GM12878 (cell line): ENCODE measurements around the gene KRTAP17-1. TPM values are rescaled to one million over a fixed set of nuclear protein-coding genes. Genes with fewer than 3 reads are reported as not detected.

Experiments
- ATAC-seq: fragments of 200-7000 bp; cut with Tn5 transposase; 3 replicates; pipeline ENCODE4 v1.9.1; 2020; ENCODE audit warnings: mild to moderate bottlenecking, moderate library complexity
- BruUV-seq: library from RNA; stranded (reverse); fragments of 400-500 nt; replicated peaks from 2 replicates; lab custom pipeline; 2021; lab: Mats Ljungman, UMichigan
- CTCF ChIA-PET: fragments of 300-600 bp; sonication (Branson Sonifier 250); formaldehyde crosslinking; extraction: SDS; loops from one replicate; lab custom pipeline; 2021; ENCODE audit warnings: inconsistent platforms; lab: Yijun Ruan, JAX
- POLR2A ChIA-PET: fragments of 350-600 bp; formaldehyde crosslinking; extraction: SDS; loops from one replicate; lab custom pipeline; 2021; ENCODE audit warnings: inconsistent platforms; lab: Charles Lee
- RAD21 ChIA-PET: fragments of 300-600 bp; sonication (Branson Sonifier 250); formaldehyde crosslinking; loops from one replicate; lab custom pipeline; 2023; ENCODE audit warnings: antibody characterized with exemption; ENCODE audit not compliant: unreplicated experiment; lab: Charles Lee
- SMC1A ChIA-PET: fragments of 300-600 bp; sonication (Branson Sonifier 250); formaldehyde crosslinking; loops from one replicate; lab custom pipeline; 2023; ENCODE audit not compliant: unreplicated experiment, uncharacterized antibody; lab: Charles Lee
- DNase-seq: peaks from one replicate; pipeline ENCODE4 v3.0.0-alpha.2; 2011; ENCODE audit warnings: low read depth, low spot score
- FAIRE-seq: peaks from 3 replicates; lab custom pipeline; 2011; peaks lifted over from hg19 to GRCh38; lab: Jason Lieb, UNC
- H2AFZ ChIP-seq: 2 replicates; pipeline ENCODE4 v1.6.0; 2011; ENCODE audit warnings: low read depth, low read length, control low read depth; ENCODE audit not compliant: control insufficient read depth
- H3K27ac ChIP-seq: 2 replicates; pipeline ENCODE4 v1.5.1; 2011; ENCODE audit warnings: control low read depth; ENCODE audit not compliant: control insufficient read depth, insufficient read depth
- H3K27me3 ChIP-seq, 2 experiments: replicated peaks in 1 of 2; 2 replicates each; pipeline versions ENCODE4 v1.6.0 to v1.6.1; 2011; ENCODE audit warnings: low read length in 1 of 2; ENCODE audit not compliant: control insufficient read depth in 2 of 2, insufficient read depth in 2 of 2
- H3K36me3 ChIP-seq, 2 experiments: 2 replicates each; pipeline ENCODE4 v1.5.1; 2011; ENCODE audit warnings: low read length in 1 of 2; ENCODE audit not compliant: control insufficient read depth in 2 of 2, insufficient read depth in 2 of 2
- H3K4me1 ChIP-seq: 2 replicates; pipeline ENCODE4 v1.6.1; 2011; ENCODE audit warnings: mild to moderate bottlenecking, low read length, moderate library complexity, mixed read lengths; ENCODE audit not compliant: control insufficient read depth, insufficient read depth
- H3K4me2 ChIP-seq: 2 replicates; pipeline ENCODE4 v1.6.0; 2011; ENCODE audit warnings: control low read depth; ENCODE audit not compliant: control insufficient read depth, insufficient read depth
- H3K4me3 ChIP-seq: fragments of 200-600 bp; sonication (generic); 2 replicates; pipeline ENCODE4 v1.5.1; 2016
- H3K79me2 ChIP-seq: 2 replicates; pipeline ENCODE4 v1.6.0; 2011; ENCODE audit warnings: low read length; ENCODE audit not compliant: control insufficient read depth, insufficient read depth
- H3K9ac ChIP-seq: 2 replicates; pipeline ENCODE4 v1.8.0; 2011; ENCODE audit warnings: low read length, control low read depth, mixed read lengths; ENCODE audit not compliant: control insufficient read depth, insufficient read depth
- H3K9me3 ChIP-seq: replicated peaks from 3 replicates; pipeline ENCODE4 v1.5.1; 2011; ENCODE audit warnings: mild to moderate bottlenecking, low read length; ENCODE audit not compliant: control insufficient read depth, insufficient read depth
- H4K20me1 ChIP-seq: 2 replicates; pipeline ENCODE4 v1.6.0; 2011; ENCODE audit not compliant: control insufficient read depth, insufficient read depth
- ATF3 ChIP-seq: IDR thresholded peaks from 2 replicates; pipeline ENCODE4 v1.6.1; 2011; ENCODE audit warnings: low read depth, mild to moderate bottlenecking, low read length, moderate library complexity, borderline replicate concordance; ENCODE audit errors: extremely low read depth
- CBFB ChIP-seq: IDR thresholded peaks from 2 replicates; pipeline ENCODE4 v1.6.1; 2016; ENCODE audit warnings: antibody characterized with exemption, low read depth
- DPF2 ChIP-seq: fragments of 450-650 bp; IDR thresholded peaks from 2 replicates; pipeline ENCODE4 v1.6.1; 2017; ENCODE audit warnings: mild to moderate bottlenecking
- IKZF1 ChIP-seq: fragments of 450-650 bp; conservative IDR thresholded peaks from 2 replicates; pipeline ENCODE4 v1.6.1; 2017; ENCODE audit warnings: antibody characterized with exemption, mild to moderate bottlenecking
- IKZF2 ChIP-seq, 2 experiments: fragments of 450-650 bp; IDR thresholded peaks; 2 replicates each; pipeline ENCODE4 v1.6.1; 2017; ENCODE audit warnings: mild to moderate bottlenecking in 2 of 2, moderate library complexity in 2 of 2
- LARP7 ChIP-seq: fragments of 450-650 bp; IDR thresholded peaks from 2 replicates; pipeline ENCODE4 v1.6.1; 2017; ENCODE audit warnings: mild to moderate bottlenecking
- MEF2B ChIP-seq: fragments of 450-650 bp; IDR thresholded peaks from 2 replicates; pipeline ENCODE4 v1.6.1; 2018; ENCODE audit warnings: mild to moderate bottlenecking, moderate library complexity; ENCODE audit not compliant: partially characterized antibody, poor library complexity, severe bottlenecking
- MTA3 ChIP-seq: IDR thresholded peaks from 2 replicates; pipeline ENCODE4 v1.6.1; 2012; ENCODE audit warnings: low read length, inconsistent platforms, borderline replicate concordance
- MXI1 ChIP-seq: fragments of 150-350 bp; IDR thresholded peaks from 2 replicates; pipeline ENCODE4 v1.6.1; 2011; ENCODE audit warnings: low read depth, mild to moderate bottlenecking, inconsistent platforms, low read length, improper control_type of control experiment
- NFYB ChIP-seq: IDR thresholded peaks from 2 replicates; pipeline ENCODE4 v1.6.1; 2011; ENCODE audit warnings: low read depth, mild to moderate bottlenecking, low read length, improper control_type of control experiment, moderate library complexity; ENCODE audit not compliant: insufficient read depth
- PBX3 ChIP-seq: IDR thresholded peaks from 2 replicates; pipeline ENCODE4 v1.6.1; 2011; ENCODE audit warnings: mild to moderate bottlenecking, low read depth, low read length, moderate library complexity; ENCODE audit not compliant: insufficient replicate concordance
- PKNOX1 ChIP-seq: fragments of 450-650 bp; IDR thresholded peaks from 2 replicates; pipeline ENCODE4 v1.6.1; 2016; ENCODE audit warnings: mild to moderate bottlenecking
- RAD21 ChIP-seq: IDR thresholded peaks from 2 replicates; pipeline ENCODE4 v1.6.1; 2011; ENCODE audit warnings: mild to moderate bottlenecking, low read depth, low read length, moderate library complexity; ENCODE audit not compliant: insufficient read depth
- SIN3A ChIP-seq: IDR thresholded peaks from 2 replicates; pipeline ENCODE4 v1.6.1; 2012; ENCODE audit warnings: low read depth, low read length, improper control_type of control experiment
- SKIL ChIP-seq: fragments of 450-650 bp; IDR thresholded peaks from 2 replicates; pipeline ENCODE4 v1.6.1; 2017; ENCODE audit warnings: mild to moderate bottlenecking, low read depth, inconsistent platforms; ENCODE audit not compliant: poor library complexity, severe bottlenecking
- SMARCA5 ChIP-seq: fragments of 450-650 bp; IDR thresholded peaks from 2 replicates; pipeline ENCODE4 v1.6.1; 2017; ENCODE audit warnings: mild to moderate bottlenecking
- STAT3 ChIP-seq: IDR thresholded peaks from 2 replicates; pipeline ENCODE4 v1.6.1; 2011; ENCODE audit warnings: low read depth, low read length, improper control_type of control experiment
- ZNF274 ChIP-seq: IDR thresholded peaks from one replicate; pipeline ENCODE4 v1.8.0; 2011; ENCODE audit not compliant: insufficient read length, insufficient read depth
- WGBS: methylation state at CpG from one replicate; pipeline ENCODE4 v1.1.6; 2016; ENCODE audit warnings: low lambda C conversion rate; ENCODE audit not compliant: insufficient replicate concordance, insufficient coverage; ENCODE audit errors: missing lambda C conversion rate; 5-methylcytosine and 5-hydroxymethylcytosine counted together
- in situ Hi-C: fragments of 300-500 bp; cut with MboI; formaldehyde crosslinking; loops from 9 replicates; pipeline ENCODE4 v1.14.3; 2018; ENCODE audit warnings: mixed read lengths
- intact Hi-C: fragments of 100-400 bp; cut with micrococcal nuclease; formaldehyde crosslinking; loops from one replicate; pipeline ENCODE4 v1.14.2; 2022; ENCODE audit not compliant: unreplicated experiment
- polyA plus RNA-seq, 11 experiments: library from polyadenylated mRNA; depleted of rRNA in 4 of 11; unstranded in 6 of 11; stranded (reverse) in 5 of 11; fragments of >200 nt; fragmentation: Nextera tagmentation in 4 of 11; fragmentation: Illumina TruSeq in 1 of 11; extraction: Ambion mirVana in 4 of 11; extraction: Trizol in 1 of 11; gene quantifications; 1 replicate in 1 of 11; 2 replicates in 10 of 11; pipeline versions ENCODE4 v1.2.1 to v1.2.3, GENCODE V29; 2011 to 2016; ENCODE audit warnings: inconsistent platforms in 2 of 11, missing spikeins in 2 of 11, low read depth in 1 of 11
- total RNA-seq, 4 experiments: library from RNA; depleted of rRNA in 3 of 4; stranded (reverse); fragments of >200 nt in 3 of 4; fragmentation: Illumina TruSeq in 1 of 4; extraction: Trizol in 1 of 4; gene quantifications; 2 replicates each; pipeline versions ENCODE4 v1.2.1 to v1.2.3, GENCODE V29; 2013 to 2021

Gene KRTAP17-1
- total and polyA plus RNA-seq, 10 of the 15 experiments (the other 5 are each of a cell fraction or from before 2014, with no cell fraction given), result 0.16 to 5.7 (median 0.17) TPM; not detected in 7

GRCh38 chr17:41338961-41339485 is 23.5 kb upstream of the KRTAP17-1 start (continued):
- TF ChIP-seq IKZF1, result 0 out of 2 replicates have a peak, but pooled peaks have one; percentile 28
- TF ChIP-seq IKZF2 (IDR thresholded peaks at IDR 0.05), result peak; percentile 13 to 21; a peak in 2 of 4 replicates
- 0 out of 2 replicates have a peak, but pooled peaks have one; percentile 11 for TF ChIP-seq PKNOX1
- no peak for TF ChIP-seq SKIL
- peak; percentile 31 for TF ChIP-seq MEF2B

- H3K79me2 ChIP-seq, result no peaks in the 10 kb centered on the region
- ChIA-PET POLR2A (no interaction called here), CTCF (no interaction called here), RAD21 (no interaction called here), SMC1A (no interaction called here)
- no peaks in the 10 kb centered on the region for H4K20me1 ChIP-seq
- H2AFZ ChIP-seq, result no peak overlapping the region
- ATAC-seq, result no peak
- H3K9ac ChIP-seq, result no peak overlapping the region
- WGBS, result no CpG with 5 or more reads among the region's 1 CpG
- no peaks in the 10 kb centered on the region for H3K27me3 ChIP-seq
- H3K4me3 ChIP-seq, result no peak overlapping the region
- H3K36me3 ChIP-seq, result no peaks in the 10 kb centered on the region
- H3K9me3 ChIP-seq, result no peaks in the 10 kb centered on the region; the same call in 2 of the 3 replicates
- TF ChIP-seq PBX3 (no peak), MEF2B (no peak), LARP7 (no peak), MTA3 (no peak), STAT3 (no peak), ZNF274 (no peak), RAD21 (no peak), DPF2 (no peak), ATF3 (no peak), MXI1 (no peak), CBFB (no peak), NFYB (no peak), SIN3A (no peak), SMARCA5 (no peak)
- in situ Hi-C loops, result no loop called here
- H3K27ac ChIP-seq, result no peak overlapping the region
- no peak overlapping the region for H3K4me2 ChIP-seq
- BruUV-seq, result no TSS peak
- FAIRE-seq, result no peak
- no peak for DNase-seq
- peaks cover 18% of the 10 kb centered on the region for H3K4me1 ChIP-seq
- intact Hi-C loops, result no loop called here
Observed at GRCh38 chr17:41335747-41336146, 20.2 kb upstream of the KRTAP17-1 start.
